CD4-positive, alpha-beta T cell treated with Interleukin-6 for 4 hours (primary cell): Measurements from ENCODE around the gene SFT2D3.

Source experiments
- DNase-seq: peaks from one replicate; pipeline ENCODE4 v3.0.0-alpha.2; 2020; ENCODE audit warnings: mixed read lengths

The SFT2D3 gene

DNA sequence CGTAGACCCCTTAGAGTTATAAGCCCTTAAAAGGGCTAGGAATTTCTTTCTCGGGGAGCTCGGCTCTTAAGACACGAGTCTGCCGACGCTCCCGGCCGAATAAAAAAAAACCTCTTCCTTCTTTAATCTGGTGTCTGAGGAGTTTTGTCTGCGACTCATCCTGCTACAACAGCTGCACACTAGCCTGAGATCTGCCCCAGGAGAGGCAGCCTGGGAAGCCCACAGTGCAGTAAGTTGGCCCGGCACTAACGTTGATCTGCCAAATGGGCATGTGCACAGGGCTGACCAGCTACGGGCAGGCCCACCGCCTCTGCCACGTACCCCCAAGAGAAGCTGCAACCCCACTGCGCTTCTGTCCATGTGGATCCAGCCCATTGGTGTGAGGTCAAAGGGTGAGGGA is 17.5 kb upstream of the SFT2D3 start:
- DNase-seq = no peak

DNA sequence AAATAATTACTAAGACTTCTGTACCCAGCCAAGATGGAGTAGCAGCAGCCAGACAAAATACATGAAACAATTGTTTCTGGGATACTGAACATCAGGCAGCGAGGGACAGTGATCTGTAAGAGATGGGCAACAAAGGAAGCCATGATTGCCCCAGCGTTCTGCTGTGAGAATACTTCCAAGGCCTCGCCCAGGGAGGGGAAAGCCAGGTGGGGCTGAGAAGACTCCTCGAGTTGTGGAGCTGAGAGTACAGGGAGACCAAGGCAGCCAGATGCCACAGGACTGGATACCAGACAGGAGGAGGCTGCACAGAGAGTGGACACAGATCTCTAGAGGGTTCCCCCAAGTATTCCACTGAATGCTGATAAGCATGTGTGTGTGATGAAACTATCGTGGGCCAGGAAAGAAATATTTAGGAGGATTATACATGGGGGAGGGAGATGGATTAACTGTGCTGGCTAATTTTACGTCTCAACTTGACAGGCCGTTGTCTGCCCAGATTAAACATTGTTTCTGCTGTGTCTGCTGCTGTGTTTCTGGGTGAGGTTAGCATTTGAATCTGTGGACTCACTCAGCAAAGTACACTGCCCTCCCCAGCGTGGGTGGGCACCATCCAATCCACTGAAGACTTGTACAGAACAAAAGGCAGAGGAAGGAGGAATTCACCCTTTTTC is 15.8 kb upstream of the SFT2D3 start:
- DNase-seq = no peak

- DNase-seq = no peak
Observed at GRCh38 chr2:127688405-127688804, 12.9 kb upstream of the SFT2D3 start.

DNA sequence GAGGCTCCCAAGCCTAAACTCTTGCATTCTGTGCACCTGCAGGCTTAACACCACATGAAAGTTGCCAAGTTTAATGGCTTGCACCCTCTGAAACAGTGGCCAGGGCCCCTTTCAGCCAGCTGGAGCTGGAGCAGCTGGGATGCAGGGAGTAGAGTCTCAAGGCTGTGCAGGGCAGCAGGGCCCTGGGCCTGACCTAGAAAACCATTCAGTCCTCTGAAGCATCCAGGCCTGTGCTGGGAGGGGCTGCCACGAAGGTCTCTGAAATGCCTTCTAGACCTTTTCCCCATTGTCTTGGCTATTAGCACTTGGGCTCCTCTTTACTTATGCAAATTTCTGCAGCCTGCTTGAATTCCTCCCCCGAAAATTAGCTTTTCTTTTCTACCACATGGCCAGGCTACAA is 10.6 kb upstream of the SFT2D3 start:
- no peak for DNase-seq

DNA sequence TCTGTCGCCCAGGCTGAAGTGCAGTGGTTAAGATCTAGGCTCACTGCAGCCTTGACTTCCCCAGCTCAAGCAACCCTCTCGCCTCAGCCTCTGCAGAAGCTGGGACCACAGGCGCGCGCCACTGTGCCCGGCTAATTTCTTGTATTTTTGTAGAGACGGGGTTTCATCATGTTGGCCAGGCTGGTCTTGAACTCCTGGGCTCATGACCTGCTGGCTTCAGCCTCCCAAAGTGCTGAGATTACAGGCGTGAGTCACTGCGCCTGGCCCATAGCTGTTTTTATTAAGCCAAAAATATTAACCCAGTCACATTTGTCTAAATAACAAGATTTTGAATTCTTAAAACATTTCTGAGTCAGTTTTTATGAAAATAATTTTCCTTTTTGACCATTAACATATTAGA is 6.3 kb upstream of the SFT2D3 start:
- DNase-seq = no peak

DNA sequence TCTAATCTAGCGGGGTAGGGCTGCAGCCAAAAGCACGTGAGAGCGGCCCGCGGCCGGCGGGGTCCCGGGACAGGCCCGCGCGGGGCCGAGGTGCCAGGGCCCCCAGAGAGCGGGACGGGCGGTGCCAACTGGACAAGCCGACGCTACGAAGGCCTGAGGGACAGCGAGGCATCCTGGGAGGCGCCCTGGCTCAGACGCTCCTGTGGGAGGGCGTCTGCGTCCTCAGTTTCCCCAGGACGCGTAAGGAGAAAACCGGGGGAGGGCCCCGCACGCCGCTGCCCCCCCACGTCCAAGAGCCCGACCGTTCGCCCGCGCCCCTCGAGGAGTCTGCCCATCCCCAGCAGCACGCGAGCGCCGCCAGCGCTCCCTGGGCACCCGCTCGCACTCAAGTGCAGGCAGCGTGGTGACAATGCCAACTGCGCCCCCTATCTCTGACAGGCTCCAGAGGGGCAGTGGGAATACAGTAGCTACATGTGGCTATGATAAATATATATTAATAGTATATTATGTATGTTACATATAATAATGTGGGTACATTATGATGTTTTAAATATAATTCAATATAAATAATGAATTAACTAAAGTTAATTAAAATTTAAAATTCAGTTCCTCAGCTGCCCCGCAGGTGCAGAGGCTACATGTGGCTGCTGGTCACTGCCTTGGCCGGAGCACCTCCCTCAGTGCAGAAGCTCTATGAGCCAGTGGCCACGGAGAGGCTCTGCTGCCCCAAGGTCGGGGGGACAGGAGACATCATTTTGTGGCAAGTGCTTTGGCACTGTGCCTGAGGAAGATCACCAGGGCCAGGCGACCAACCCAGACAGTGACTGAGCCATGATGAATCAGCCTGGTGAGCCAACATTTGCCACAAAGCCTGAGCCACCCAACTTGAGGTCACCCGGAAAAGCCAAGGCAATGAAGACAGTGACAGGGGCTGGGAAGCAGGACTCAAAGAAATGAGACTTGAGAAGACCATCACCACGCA is 5.5 kb upstream of the SFT2D3 start:
- peak; percentile 74 for DNase-seq

GRCh38 chr2:127697482-127698180 is 3.7 kb upstream of the SFT2D3 start:
- no peak for DNase-seq

GRCh38 chr2:127698553-127699355 is 2.5 kb upstream of the SFT2D3 start:
- no peak for DNase-seq

DNA sequence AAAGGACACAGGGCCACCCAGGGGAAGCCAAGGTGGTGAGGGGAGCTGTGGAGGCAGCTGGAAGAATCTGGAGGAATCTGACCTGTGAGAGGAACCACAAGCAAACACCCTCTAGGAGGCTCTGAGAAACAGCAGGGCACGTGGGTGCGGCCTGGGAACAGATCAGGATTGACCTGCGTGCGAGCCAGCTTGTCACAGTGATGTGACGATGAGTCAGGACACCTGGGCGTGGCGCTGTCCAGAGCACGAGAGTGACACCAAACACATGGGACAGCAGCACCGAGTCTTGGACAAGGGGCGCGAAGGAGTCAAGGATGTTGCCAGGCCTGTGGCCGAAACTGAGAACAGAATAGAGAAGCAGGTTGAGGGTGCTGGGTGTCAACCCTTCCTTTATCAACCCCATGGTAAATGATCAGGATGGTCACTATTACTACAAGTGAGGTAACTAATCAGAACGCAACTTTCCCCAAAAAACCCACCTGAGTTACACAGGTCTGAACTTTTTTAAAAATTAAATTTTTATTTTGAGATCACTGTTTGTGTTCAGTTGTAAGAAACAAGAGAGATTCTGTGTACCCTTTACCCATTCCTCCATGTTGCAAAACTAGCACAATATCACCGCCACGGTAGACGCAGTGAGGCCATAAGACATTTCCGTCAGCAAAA is 637 bp upstream of the SFT2D3 start:
- DNase-seq = peak; percentile 10

- DNase-seq = peak; percentile 82
Observed at GRCh38 chr2:127701651-127702394, 526 bp downstream of the SFT2D3 start.

GRCh38 chr2:127702395-127703009 is 1.2 kb downstream of the SFT2D3 start:
- DNase-seq = no peak

- no peak for DNase-seq
Observed at GRCh38 chr2:127703282-127703681, 2.0 kb downstream of the SFT2D3 start.

DNA sequence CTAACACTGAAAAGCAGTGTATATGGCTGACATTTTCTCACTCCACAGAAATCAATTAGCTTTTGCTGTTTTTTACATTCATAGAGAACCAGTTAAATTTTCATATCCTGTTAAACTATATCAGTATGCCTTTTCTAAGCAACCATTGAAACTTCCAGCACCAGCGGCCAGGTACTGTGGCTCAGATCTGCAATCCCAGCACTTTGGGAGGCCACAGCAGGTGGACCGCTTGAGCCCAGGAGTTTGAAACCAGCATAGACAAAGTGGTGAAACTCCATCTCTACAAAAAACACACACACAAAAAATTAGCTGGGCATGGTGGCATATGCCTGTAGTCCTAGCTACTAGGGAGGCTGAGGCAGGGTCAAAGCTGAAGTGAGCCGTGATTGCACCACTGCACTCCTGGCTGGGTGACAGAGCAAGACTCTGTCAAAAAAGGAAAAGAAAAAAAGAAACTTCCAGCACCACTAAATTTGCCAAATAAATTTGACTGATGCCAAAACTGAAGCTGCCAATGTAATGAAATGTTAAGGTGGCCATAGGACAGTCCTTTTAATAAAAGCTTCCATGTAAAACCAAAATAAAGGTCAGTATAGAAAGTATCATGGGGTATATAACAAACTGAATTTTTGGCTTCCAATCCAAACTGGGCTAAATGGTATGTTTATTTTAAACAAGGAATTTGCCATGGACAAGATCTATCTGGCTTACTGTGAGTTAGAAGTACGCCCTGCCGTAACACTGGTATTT is 3.5 kb downstream of the SFT2D3 start:
- no peak for DNase-seq

GRCh38 chr2:127705391-127706065 is 4.2 kb downstream of the SFT2D3 start:
- DNase-seq = no peak

DNA sequence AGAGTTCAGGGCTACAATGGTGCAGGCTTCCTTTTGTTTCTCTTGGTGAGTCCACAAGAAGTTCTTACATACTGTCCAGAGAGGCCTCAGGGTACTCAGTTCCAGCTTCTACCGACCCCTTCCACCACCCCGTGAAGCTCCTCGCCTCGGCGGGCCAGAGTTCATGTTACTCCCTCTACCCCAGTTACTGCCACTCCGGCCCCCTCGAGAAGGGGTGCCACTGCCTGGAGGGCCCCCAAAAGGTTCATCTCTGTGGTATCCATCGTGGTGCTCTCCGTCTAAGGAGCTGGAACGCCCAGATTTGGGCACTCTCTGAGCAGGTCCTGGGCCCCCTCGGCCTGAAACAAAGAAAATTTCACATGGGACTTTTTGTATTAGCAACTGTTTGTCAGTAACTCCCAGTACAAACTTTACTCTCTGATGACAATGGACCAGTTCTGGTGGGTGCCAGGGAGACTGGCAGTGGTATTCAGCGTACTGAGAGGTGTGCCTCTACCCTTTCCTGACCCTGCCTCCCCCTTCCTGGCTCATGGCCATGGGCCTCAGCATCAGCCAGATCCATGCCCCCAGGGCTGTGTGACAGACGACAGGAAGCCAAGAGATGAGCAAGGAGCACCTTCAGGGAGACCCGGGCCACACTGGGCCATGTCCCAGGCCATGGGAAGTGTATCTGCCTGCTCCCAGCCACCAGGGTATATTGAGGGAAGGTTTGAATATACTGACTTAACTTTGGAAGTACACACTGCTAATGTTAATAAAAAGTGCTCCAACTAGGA is 5.1 kb downstream of the SFT2D3 start:
- no peak for DNase-seq

GRCh38 chr2:127707890-127708648 is 6.8 kb downstream of the SFT2D3 start:
- no peak for DNase-seq

DNA sequence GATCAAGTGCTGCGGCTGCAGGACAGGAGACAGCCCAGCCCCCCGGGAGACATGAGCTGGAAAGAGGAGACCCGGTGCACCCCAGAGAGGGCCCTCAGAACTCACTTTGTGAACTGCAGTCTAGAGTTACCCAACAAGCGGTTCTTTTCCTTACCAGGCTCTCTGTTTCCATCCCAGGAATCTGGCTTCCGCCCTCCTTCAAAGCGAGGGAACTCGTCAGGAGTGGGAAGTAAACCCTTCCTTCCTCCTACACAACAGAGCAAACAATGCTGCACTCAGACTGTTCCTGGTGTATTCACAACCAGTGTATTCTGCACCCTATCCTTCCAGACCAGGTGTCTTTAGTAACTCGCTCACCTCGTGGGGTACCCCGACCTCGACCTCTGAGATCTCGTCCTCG is 8.0 kb downstream of the SFT2D3 start:
- DNase-seq = no peak

DNA sequence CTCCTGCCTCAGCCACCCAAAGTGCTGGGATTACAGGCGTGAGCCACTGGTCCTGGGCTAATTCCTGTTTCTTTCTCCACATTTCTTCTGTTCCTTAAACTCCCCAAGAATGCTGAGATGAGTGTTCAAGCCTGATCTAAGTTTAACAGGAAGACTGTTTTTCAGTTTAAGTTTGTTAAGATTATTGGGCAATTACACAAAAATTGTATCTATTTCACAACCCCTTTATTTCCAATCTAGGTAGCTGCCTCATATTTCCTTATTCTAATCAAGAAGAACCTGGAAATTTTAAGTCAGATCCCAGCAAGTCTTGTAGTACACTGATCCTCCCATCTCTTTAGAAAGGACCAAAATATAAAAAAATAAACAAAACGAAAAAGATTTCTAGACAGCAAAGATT is 11.7 kb downstream of the SFT2D3 start:
- DNase-seq = no peak
